Heart right ventricle (tissue), 16 donors: ENCODE data around the gene GLIPR1. TPM values are rescaled to one million over a fixed set of nuclear protein-coding genes. Genes with fewer than 3 reads are reported as not detected.
"Not testable (repeated sequence)": the region's sequence is repeated elsewhere in the genome, so short reads cannot be mapped to it uniquely, and the experiment has no call there.

Source experiments
- ATAC-seq, 8 donors: fragments of 200-7000 bp; cut with Tn5 transposase; one replicate each; pipeline ENCODE4 v1.9.1; 2020; ENCODE audit warnings: mild to moderate bottlenecking in 8 of 8, moderate library complexity in 8 of 8, moderate number of reproducible peaks in 1 of 8
- DNase-seq, 2 donors: peaks; one replicate each; pipeline ENCODE4 v3.0.0-alpha.2; 2020
- H3K27ac ChIP-seq, 10 donors: fragments of 200-600 bp; sonication (generic) in 2 of 10; one replicate each; pipeline versions ENCODE4 v1.5.0 to v1.8.0; 2020 to 2022; ENCODE audit warnings: mild to moderate bottlenecking in 3 of 10
- H3K27me3 ChIP-seq, 7 donors: fragments of 200-600 bp; one replicate each; pipeline ENCODE4 v1.8.0; 2021 to 2022; ENCODE audit warnings: mild to moderate bottlenecking in 2 of 7
- H3K36me3 ChIP-seq, 9 donors: fragments of 200-600 bp; sonication (generic) in 1 of 9; one replicate each; pipeline versions ENCODE4 v1.5.0 to v1.8.0; 2020 to 2022; ENCODE audit warnings: mild to moderate bottlenecking in 2 of 9
- H3K4me1 ChIP-seq, 9 donors: fragments of 200-600 bp; sonication (generic) in 1 of 9; one replicate each; pipeline versions ENCODE4 v1.5.0 to v1.8.0; 2020 to 2022; ENCODE audit warnings: mild to moderate bottlenecking in 4 of 9
- H3K4me3 ChIP-seq, 10 donors: fragments of 200-600 bp; sonication (generic) in 2 of 10; one replicate each; pipeline versions ENCODE4 v1.5.0 to v1.8.0; 2020 to 2022; ENCODE audit warnings: mild to moderate bottlenecking in 7 of 10, moderate library complexity in 2 of 10
- H3K9me3 ChIP-seq, 11 donors: fragments of 200-600 bp in 10 of 11; sonication (generic) in 2 of 11; one replicate each; pipeline versions ENCODE4 v1.5.0 to v1.8.0; 2013 to 2022; ENCODE audit warnings: mild to moderate bottlenecking in 2 of 11, control low read depth in 1 of 11, moderate library complexity in 1 of 11
- WGBS, 2 donors: extraction: QIAGEN DNeasy Blood & Tissue Kit; methylation state at CpG; one replicate each; pipeline ENCODE4 v1.1.7; 2013; ENCODE audit warnings: inconsistent platforms in 1 of 2; 5-methylcytosine and 5-hydroxymethylcytosine counted together
- intact Hi-C, 10 donors: fragments of 100-400 bp; cut with DNase I; formaldehyde crosslinking; loops; one replicate each; pipeline versions ENCODE4 v1.11.1 to v1.14.2; 2022
- polyA plus RNA-seq, 2 donors: library from polyadenylated mRNA; stranded (reverse); fragments of 200-250 nt; gene quantifications; one replicate each; pipeline ENCODE4 v1.2.3, GENCODE V29; 2013
- total RNA-seq, 10 donors: library from RNA; stranded (reverse); fragmentation: NEBNext Ultra II Directional in 3 of 10; extraction: Animal tissue kit (Norgen Biotek cat#: 25700) in 3 of 10; gene quantifications; one replicate each; pipeline versions ENCODE4 v1.2.1 to v1.2.4, GENCODE V29; 2021 to 2023
- TF ChIP-seq, protein P1 (sequence below), 9 donors: fragments of 200-600 bp; sonication (generic) in 2 of 9; IDR thresholded peaks; one replicate each; pipeline versions ENCODE4 v1.5.0 to v1.8.0; 2021 to 2022; ENCODE audit warnings: antibody characterized with exemption in 9 of 9, mild to moderate bottlenecking in 5 of 9, moderate library complexity in 1 of 9
- donor health status: Arrhythmogenic right ventricular cardiomyopathy.
- donor health status: ischemic (EF 13 %, LVEDD 7.1; RV severe dilation, severe dysfunction).
- donor health status: healthy with polysubstance abuse.
- donor health status: DM: no; HTN: yes; CAD: no.
- donor health status: DM: no; HTN: no; CAD: no.
- donor health status: ischemic (EF 25% LVEDD 6.9; RV normal size, moderate dysfunction).
- donor health status: ischemic (EF 25% LVEDD 5.7; RV mildly dilated, moderate dysfunction).
- donor health status: healthy.
- donor health status: DM: yes; HTN: yes; CAD: no.
- donor health status: Ischemic cardiomyopathy.
- donor health status: ischemic (EF 35%, LVEDD 5.7; RV mildly dilated, moderate dysfunction).
- donor health status: nonischemic (EF 11% LVEDD 7.7; RV severe dilation, severe dysfunction).
- donor health status: DM: yes; HTN: yes; CAD: no.
- donor health status: PGD.
- donor health status: ischemic (EF 29% LVEDD 5.4; RV normal size, mild dysfunction).
- donor health status: nonischemic (EF 23%, LVEDD 6.1; RV moderate dilation, normal function).

Gene GLIPR1
- total and polyA plus RNA-seq, 12 donors, result 2.0 to 25.6 (median 4.6) TPM

DNA sequence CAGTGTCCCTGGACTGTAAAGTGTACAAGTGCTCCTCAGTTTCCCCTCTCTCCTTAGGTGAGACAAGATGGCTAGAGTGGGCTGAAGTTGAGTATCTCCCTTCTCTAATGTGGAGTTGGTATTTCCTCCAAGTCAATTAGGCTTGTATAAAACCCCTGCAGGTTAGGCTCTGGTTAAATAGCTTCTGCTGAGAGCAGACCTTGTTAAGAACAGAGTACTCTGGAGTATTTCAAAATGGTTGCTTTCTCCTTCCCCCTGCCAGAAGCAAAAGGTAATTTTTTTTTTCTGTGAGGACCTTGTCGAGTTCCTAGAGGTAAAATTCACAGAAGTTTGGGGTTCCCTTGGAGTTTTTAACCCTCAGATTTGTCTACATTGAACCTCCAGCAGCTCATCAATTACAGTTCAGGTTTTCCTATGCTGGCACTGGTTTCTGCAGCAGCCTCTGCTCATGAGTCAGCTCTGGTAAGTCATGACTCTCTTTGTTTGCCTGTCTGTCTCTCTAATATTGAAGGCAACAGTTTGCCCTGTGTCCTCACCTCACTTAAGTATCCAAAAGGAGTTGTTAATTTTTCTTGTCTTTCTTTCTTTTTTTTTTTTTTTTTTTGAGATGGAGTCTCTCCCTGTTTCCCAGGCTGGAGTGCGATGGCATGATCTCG, 27.8 kb upstream of the GLIPR1 start:
- ATAC-seq, result no peak

GRCh38 chr12:75455839-75456238, 24.7 kb upstream of the GLIPR1 start:
- H3K4me1 ChIP-seq, result peaks cover 0 to 17% (median 0%) of the 10 kb centered on the region in 9 donors
- TF ChIP-seq, protein P1, sequence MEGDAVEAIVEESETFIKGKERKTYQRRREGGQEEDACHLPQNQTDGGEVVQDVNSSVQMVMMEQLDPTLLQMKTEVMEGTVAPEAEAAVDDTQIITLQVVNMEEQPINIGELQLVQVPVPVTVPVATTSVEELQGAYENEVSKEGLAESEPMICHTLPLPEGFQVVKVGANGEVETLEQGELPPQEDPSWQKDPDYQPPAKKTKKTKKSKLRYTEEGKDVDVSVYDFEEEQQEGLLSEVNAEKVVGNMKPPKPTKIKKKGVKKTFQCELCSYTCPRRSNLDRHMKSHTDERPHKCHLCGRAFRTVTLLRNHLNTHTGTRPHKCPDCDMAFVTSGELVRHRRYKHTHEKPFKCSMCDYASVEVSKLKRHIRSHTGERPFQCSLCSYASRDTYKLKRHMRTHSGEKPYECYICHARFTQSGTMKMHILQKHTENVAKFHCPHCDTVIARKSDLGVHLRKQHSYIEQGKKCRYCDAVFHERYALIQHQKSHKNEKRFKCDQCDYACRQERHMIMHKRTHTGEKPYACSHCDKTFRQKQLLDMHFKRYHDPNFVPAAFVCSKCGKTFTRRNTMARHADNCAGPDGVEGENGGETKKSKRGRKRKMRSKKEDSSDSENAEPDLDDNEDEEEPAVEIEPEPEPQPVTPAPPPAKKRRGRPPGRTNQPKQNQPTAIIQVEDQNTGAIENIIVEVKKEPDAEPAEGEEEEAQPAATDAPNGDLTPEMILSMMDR (IDR thresholded peaks at IDR 0.05), result no peak
- ATAC-seq, result peak in 2 of 8 donors; percentile 29 to 46
- no peaks in the 10 kb centered on the region for H3K36me3 ChIP-seq
- intact Hi-C loops, result no loop called here
- peak overlapping the region in 1 of 10 donors; percentile 32 for H3K27ac ChIP-seq
- no peak for DNase-seq
- H3K9me3 ChIP-seq, result peaks cover 0 to 29% (median 5%) of the 10 kb centered on the region in 11 donors
- WGBS, 2 donors, result 74 to 76% methylated on average over 5 of the region's 5 CpGs
- H3K4me3 ChIP-seq, result peak overlapping the region in 1 of 10 donors; percentile 0
- no peaks in the 10 kb centered on the region for H3K27me3 ChIP-seq

More for the DNA sequence above, 27.8 kb upstream of the GLIPR1 start:
- no peak for DNase-seq
- intact Hi-C loops, result no loop called here
- Histone ChIP-seq H3K9me3 (peaks cover 0 to 11% (median under 1%) of the 10 kb centered on the region in 11 donors), H3K36me3 (no peaks in the 10 kb centered on the region), H3K27ac (no peak overlapping the region), H3K27me3 (no peaks in the 10 kb centered on the region), H3K4me1 (peaks cover 0 to 15% (median 0%) of the 10 kb centered on the region in 9 donors), H3K4me3 (no peak overlapping the region)
- TF ChIP-seq, protein P1 (IDR thresholded peaks at IDR 0.05), result no peak
- WGBS, 2 donors, result 80 to 83% methylated on average over 3 of the region's 3 CpGs

DNA sequence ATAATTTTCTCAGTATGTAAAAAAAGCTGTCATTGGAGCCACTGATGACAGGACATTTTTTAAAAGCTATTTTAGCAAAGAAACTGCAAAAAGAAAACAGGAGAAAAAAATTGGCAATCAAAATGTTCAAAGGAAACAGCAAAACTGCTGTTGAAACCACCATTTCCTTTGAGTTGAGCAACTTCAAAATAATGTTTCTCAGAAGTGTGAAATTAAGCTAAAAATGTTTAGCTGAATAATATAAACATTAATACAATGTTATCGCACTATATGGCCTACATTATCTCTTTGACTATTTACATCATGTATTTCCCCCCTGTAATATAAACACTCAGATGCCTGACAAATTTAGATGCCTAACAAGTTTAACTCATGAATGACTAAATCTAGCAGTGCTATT, 23.4 kb upstream of the GLIPR1 start:
- H3K27ac ChIP-seq, result peak overlapping the region in 1 of 10 donors; percentile 41
- peaks cover 0 to 17% (median 0%) of the 10 kb centered on the region in 9 donors for H3K4me1 ChIP-seq
- WGBS, 2 donors, result 73 to 76% methylated on average over 1 of the region's 1 CpG
- H3K27me3 ChIP-seq, result no peaks in the 10 kb centered on the region
- TF ChIP-seq, protein P1 (IDR thresholded peaks at IDR 0.05), result no peak
- no peaks in the 10 kb centered on the region for H3K36me3 ChIP-seq
- H3K9me3 ChIP-seq, result peaks cover 0 to 29% (median 5%) of the 10 kb centered on the region in 11 donors
- intact Hi-C loops, result no loop called here
- no peak for DNase-seq
- no peak overlapping the region for H3K4me3 ChIP-seq
- no peak for ATAC-seq

GRCh38 chr12:75457866-75458265, 22.7 kb upstream of the GLIPR1 start:
- H3K27me3 ChIP-seq, H3K36me3 ChIP-seq, ATAC-seq, intact Hi-C loops, DNase-seq, H3K4me3 ChIP-seq: not testable (repeated sequence)
- Histone ChIP-seq H3K9me3 (peaks cover 0 to 32% (median 5%) of the 10 kb centered on the region in 11 donors), H3K4me1 (peaks cover 0 to 17% (median 0%) of the 10 kb centered on the region in 9 donors), H3K27ac (peak overlapping the region in 1 of 10 donors; percentile 41)
- WGBS, 2 donors, result 77 to 80% methylated on average over 9 of the region's 9 CpGs

DNA sequence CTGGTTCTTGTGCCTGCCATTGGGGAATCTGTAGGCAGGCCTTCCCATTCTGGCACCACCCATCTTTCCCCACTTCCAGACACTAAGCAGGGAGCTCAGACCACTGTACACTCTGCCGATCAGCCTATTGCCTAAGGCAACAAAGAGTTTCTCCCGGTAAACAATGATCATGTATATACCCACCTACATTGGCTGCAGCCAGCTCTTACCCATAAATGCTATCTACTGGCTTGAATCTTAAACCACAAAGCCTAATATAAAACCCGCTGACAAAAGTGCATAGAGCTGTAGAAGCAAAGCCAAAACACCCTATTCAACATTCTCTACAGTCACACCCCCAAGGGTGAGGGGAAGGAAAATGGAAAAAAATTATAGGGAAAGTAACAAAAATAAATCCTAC, 20.8 kb upstream of the GLIPR1 start:
- no peak for DNase-seq
- peaks cover 0 to 17% (median 0%) of the 10 kb centered on the region in 9 donors for H3K4me1 ChIP-seq
- TF ChIP-seq, protein P1 (IDR thresholded peaks at IDR 0.05), result no peak

More for the DNA sequence above, 20.8 kb upstream of the GLIPR1 start:
- Histone ChIP-seq H3K27me3 (no peaks in the 10 kb centered on the region), H3K4me3 (no peak overlapping the region), H3K27ac (no peak overlapping the region), H3K36me3 (no peaks in the 10 kb centered on the region), H3K9me3 (peaks cover 0 to 46% (median 8%) of the 10 kb centered on the region in 11 donors)
- ATAC-seq, result no peak
- intact Hi-C loops, result no loop called here
- WGBS, 2 donors, result 95 to 96% methylated on average over 3 of the region's 3 CpGs
